GM21529 (cell line): ENCODE measurements around the gene RETREG2.

ENCODE experiments used
- ATAC-seq: cut with Tn5 transposase; IDR thresholded peaks from one replicate; pipeline ENCODE4 v1.9.1; 2021; ENCODE audit not compliant: unreplicated experiment

The RETREG2 gene, protein sequence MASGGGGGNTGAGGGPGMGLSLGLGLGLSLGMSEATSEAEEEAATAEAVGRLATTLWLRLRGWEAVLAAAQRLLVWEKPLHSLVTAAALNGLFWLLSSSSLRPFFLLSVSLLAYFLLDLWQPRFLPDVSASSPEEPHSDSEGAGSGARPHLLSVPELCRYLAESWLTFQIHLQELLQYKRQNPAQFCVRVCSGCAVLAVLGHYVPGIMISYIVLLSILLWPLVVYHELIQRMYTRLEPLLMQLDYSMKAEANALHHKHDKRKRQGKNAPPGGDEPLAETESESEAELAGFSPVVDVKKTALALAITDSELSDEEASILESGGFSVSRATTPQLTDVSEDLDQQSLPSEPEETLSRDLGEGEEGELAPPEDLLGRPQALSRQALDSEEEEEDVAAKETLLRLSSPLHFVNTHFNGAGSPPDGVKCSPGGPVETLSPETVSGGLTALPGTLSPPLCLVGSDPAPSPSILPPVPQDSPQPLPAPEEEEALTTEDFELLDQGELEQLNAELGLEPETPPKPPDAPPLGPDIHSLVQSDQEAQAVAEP

DNA sequence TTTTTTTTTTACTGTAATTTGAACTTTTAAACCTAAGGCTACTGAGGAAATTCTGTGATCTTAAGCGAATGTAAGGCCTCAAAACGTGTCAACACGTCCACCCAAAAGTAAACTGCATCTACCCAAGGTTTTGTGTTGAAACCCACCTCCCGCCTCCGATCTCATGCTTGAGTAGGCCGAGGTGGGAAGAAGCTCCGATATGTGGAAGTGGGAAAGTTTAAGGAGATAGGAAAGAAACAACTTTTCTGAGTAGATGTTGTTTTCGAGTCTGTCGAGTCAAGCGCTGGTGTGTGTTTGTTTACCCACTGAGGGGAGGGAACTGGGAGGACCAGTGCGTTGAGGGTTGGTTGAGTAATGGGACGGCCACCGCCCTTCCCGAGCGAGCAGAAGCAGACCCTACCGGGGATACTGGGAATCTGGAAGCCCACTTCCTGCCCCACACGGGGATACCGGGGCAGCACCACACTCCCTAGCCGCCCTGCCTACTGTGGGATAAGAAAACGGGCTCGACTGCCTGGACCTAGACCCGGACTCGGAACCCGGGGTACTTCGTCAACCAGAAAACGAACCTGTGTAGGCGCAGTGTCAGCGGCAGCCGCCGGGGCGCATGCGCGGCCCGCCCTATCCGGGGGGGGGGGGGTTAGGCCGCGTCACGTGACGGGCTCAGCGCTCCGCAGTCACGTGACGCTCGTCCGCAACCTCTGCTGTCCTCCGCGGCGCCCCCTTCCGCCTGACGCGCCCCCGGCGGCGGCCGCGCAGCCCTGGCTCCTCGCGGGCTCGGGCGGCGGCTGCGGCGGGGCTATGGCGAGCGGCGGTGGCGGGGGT is at the start of gene RETREG2:
Gene RETREG2 (plus strand): TSS at position 724 of the 825 bp plus-strand sequence. CDS start 78 bp downstream, at position 802.
- peak; percentile 38 for ATAC-seq

DNA sequence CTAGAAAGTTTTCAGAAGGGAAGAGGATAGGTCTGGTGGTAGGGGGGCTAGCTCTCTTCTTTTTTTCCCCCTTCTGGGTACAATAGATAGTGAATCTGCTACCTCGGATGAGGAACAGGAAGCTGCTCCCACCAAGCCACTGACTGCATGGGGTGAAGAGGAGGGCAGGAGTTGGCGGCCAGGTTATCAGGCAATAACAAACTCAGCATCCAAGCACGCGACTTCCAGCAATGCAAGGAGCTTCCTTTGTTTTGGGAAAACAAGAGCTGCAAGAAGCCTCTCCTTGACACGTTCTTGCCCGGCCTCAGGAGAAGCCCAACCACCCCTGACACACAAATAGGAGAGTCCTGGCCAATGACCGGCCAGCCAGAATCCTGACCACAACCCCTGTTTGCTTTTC is 49.7 kb upstream of the RETREG2 start:
- ATAC-seq = no peak

DNA sequence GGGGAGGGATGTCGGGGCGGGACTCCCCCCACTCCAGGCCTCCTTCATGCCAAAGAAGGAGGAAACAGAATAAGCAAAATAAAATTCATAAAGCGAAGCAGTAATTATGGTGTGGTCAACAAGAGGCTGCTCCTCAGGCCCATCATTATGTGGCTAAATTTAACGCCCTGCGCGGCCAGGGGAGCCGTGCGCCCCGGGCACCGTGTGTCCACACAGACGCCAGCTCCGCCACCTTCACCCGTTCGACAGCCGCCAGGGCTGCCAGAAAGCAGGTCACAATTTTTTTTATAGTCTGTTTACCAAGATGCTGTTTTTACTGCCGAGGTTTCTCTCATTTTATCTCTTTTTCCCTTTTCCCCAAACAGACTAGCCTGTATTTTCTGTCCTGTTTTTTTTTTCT is 48.5 kb upstream of the RETREG2 start:
- ATAC-seq = no peak

DNA sequence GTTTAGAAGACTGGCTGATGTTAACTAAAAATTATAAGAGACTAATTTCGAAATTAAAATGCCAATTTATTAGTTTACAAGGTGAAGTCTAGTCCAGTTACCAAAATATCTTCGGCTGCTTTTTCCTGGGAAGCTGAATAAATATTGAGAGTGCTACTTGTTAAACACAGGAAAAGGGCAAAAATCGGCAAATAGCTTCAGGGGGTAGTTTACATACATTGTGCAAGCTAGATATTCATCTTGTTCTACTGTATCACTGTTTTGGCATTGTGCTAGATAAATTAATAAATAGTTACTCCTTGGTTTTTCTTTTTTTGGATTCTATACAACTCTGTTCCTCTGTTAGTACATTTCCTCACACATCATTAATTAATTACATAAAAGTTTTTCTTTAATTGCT is 46.7 kb upstream of the RETREG2 start:
- ATAC-seq = no peak

DNA sequence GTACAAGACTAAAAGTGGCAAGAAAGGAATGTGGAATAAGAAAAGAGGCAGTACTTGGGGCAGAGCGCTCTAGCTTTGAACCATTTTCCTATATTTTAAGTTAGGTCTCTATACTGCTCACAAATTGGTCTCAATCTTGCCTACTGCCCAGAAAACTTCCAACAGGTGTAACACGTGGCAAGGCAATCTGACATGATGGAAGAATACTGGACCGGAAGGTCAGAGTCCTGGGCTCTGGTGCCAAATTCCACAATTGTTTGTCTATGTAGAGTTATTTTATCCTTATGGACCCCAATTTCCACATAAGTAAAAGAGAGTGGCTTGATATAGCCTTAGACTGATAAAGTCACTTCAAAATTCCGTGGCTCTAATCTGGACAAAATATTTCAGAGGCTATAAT is 46.3 kb upstream of the RETREG2 start:
- ATAC-seq = no peak

DNA sequence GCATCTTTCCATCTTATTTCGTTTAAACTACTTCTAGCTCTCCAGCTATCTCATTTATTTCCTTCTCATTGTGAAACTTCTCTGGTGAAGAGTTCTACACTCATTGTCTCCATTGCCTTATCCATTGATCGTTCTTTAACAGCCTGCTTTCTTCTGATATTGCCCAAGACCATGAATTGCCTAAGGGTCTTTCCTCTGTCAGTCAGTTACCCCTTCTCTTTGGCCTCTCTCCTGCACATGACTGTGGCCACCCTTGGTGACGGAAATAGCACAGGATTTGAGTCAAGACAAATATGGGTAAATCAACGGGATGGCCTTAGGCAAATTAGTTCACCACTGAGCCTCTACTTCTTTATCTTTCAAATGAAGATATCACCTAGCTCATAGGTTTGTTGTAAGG is 44.1 kb upstream of the RETREG2 start:
- ATAC-seq = no peak

DNA sequence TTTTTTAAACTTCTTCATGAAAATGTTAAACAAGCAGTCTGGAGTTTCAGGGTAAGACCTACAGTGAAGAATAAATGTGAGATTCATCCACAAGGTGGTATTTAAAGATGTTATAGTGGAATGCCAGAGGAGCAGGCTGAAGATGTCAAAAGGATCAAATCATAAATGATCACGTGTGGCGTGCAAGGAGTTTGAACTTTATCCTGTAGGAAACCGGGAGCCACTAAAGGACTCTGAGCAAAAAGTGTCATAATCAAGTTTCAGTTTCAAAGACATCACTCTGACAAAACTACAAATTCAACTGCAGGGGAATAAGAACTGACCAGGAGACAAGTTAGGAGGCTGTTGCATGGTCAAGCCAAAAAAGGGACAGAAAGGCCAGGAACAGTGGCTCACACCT is 37.4 kb upstream of the RETREG2 start:
- no peak for ATAC-seq

DNA sequence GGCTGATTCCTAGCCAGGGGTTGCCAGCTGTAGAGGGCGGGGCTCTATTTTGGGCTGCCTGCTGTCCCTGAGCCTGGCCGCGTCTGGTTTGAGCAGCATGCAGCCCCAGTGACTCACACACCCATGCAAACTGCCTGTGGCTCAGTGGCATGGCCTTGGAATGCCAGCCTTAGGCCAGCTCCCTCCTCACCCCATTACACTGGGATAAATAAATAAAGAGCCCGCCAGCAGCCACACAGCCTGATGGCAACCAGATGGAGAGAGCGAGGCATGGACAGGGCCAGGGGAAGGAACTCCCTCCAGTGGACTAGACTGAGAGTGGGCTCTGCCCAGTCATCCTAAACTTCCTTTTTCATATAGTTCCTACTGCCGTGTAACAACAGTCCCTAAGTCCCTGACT is 35.7 kb upstream of the RETREG2 start:
- no peak for ATAC-seq

DNA sequence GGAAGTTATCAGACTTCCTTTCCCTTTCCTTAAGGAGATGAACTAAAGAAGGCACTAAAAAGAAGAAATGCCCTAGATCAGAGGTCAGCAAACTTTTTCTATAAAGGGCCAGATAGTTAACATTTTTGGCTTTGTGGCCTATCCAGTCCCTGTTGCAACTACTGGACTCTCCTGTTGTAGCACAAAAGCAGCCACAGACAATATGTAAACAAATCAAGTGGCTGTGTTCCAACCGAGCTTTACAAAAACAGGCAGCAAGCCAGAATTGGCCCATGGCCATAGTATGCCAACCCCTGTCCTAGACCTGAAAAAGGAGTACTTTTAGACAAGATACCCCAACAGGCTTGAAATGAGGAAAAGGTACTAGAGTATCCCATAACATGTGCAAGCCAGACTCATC is 28.4 kb upstream of the RETREG2 start:
- ATAC-seq = no peak

DNA sequence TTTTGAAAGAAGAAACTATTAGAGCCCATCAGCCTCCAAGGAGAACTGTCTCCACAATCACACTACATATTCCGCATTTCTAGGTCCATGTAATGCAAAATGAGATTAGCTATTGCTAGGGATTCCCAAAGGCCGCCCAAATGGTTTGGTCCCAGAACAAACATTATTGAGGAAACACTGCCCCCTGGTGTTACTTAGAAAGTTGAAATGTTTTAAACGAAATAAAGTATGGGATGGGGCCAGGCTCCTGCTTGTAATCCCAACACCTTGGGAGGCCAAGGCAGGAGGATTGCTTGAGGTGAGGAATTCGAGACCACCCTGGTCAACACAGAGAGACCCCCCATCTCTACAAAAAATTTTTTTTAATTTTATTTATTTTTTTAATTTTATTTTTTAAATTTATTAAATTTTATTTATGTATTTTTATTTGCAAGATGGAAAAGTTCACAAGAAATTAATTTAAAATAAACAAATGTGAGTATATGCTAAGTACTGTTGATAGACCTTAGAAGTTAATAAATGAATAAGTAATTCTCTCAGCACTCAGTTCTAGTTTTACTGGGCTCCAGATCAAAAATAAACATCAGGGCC is 22.9 kb upstream of the RETREG2 start:
- ATAC-seq = no peak

DNA sequence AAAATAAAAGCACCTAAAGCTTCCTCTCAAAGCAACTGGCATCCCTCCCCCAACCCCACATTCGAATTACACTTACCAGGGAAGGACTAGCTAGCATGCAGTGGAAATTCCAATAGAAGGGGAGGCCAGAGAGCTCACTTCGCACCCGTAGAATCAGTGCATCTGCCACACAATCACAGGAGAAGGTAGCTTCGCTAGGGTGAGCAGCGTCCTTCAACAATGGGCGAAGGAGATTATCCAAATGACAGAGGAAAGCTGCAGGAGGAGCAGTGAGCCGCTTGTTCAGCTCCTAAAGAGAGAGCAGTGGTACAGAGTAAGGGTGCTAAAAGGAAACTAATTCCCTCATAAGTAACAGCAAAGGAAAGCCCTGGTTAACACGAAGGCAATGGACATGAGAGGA is 20.7 kb upstream of the RETREG2 start:
- ATAC-seq = no peak

DNA sequence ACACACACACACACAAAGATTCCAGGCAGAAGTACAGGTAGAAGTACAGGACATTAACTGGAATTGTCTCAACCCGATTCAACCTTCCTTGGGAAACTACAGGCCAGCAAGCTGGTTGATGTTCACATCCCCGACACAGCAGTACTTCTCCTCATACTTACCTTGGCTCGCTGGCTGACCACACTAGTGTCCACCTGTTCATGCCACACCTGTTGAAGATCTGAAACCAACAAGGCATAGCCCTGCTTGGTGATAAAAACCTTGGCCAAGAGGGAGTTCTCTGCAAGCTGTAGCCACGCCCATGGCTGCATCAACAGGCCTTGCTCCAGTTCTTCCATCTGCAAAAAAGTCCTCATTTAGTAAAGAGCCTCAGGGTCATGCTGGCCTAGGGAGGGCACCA is 20.1 kb upstream of the RETREG2 start:
- ATAC-seq = no peak

DNA sequence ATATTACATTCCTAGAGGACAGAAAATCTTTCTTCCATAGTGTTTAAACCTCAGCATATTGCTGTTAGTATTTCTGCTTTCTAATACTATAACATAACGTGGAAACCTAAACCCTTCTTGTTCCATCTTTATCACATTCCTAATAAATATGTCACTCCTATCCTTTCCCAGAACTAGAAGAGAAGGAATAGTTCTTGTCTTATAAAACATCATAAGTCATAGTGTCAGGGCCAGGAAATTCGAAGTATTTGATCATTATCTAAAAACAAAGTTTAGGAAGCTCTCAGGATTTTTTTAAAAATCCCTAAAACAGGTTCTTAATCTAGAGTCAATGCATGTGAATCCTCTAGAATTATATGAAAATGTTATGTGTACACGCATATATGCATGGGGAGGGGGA is 19.5 kb upstream of the RETREG2 start:
- ATAC-seq = no peak

DNA sequence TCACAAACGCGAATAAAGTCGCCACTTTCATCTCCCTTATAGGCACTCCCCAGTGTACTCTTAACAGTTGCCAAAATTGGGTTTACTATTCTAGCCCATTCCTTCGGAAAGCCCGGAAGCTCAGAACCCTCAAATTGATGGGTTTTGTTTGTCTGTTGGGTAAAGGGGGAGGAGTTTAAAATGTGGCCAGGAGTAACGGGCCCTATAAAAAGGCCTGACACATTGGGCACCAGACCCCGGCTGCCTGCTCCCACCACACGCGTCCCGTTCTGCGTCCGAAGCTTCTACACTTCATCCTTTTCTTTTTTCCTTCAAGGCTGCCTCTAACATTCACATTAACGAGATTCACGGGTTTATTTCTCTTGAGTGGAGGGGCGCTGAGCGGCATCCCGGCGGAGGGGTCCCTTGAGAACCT is 18.3 kb upstream of the RETREG2 start:
- ATAC-seq = peak; percentile 1

DNA sequence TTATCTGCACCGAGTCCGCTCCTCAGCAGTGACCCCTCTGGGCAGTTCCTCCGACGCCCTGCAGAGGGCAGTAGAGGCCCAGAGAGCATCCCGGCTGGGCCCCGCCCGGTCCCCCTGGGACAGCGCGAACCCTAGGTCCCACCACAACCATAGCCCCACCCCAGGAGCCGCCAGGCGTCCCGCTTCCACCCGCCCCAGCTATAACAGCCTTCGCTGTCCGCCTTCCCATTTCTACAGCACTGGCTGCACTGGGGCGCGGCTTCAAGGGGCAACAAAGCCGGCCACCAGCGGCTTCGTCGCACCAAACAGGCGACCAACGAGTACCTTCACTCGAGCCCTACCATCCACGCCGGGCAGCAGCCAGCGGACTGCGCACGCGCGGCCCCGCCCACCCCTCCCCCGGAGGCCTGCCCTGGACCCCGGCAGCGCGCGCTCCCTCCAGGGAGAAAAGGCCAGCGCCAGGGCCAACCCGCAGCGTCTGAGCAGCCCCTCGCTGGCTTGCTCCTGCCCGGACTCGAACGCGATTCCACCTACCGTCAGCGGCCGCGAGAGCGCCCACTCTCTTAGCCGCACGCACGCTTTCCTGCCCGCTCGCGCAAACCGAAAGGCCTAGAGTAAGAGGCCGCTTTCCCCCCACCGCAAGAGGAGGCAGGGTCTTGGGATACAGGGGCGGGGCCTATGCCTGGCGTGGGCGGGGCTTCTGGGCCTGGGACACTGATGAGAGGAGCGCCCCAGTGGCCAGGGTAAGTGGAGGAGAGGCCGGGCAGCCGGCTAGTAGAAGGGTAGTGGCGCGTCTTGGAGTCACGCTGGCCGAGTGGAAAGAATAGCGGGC is 17.7 kb upstream of the RETREG2 start, which contains the start of gene NHEJ1:
Gene NHEJ1 (minus strand): TSS at position 630 of the 832 bp plus-strand sequence. CDS start 2,453 bp downstream, outside the sequence.
- peak; percentile 90 for ATAC-seq

DNA sequence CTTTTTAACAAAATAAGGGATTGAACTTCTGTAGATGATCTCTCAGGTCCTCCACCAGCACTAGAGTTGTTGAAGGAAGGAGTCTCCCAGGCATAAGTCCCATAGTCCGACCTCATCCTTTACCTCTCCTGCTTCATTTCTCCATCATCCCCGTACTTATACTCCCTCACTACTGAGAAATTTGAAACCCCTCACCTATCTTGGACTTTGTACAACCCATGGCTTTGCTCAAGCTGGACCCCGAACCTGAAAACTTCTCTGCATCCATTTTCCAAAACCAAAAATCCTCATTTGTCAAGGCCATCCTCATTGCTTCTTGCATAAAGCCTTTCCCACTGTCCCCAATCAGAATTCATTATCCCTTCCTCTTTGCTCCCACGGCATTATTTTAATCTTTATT is 17.0 kb upstream of the RETREG2 start:
- ATAC-seq = no peak

DNA sequence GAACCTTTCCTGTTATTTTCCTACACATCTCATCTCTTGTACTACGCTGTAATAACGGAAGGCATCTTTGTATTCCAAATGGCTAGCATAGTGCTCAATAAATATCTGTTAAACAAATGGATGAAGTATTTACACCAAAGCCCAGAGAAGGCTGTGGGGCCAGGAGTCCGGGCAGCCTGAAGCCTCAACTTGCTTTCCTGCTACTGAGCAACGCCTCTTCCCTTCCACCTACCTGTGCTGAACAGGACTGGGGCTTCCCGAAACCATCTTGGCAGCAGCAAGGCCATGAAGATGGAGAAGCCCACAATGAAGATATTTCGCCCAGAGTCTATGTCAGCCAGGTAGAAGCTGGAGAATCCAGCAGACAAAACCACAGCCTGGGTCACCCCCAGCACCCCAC is 14.9 kb upstream of the RETREG2 start:
- ATAC-seq = no peak

DNA sequence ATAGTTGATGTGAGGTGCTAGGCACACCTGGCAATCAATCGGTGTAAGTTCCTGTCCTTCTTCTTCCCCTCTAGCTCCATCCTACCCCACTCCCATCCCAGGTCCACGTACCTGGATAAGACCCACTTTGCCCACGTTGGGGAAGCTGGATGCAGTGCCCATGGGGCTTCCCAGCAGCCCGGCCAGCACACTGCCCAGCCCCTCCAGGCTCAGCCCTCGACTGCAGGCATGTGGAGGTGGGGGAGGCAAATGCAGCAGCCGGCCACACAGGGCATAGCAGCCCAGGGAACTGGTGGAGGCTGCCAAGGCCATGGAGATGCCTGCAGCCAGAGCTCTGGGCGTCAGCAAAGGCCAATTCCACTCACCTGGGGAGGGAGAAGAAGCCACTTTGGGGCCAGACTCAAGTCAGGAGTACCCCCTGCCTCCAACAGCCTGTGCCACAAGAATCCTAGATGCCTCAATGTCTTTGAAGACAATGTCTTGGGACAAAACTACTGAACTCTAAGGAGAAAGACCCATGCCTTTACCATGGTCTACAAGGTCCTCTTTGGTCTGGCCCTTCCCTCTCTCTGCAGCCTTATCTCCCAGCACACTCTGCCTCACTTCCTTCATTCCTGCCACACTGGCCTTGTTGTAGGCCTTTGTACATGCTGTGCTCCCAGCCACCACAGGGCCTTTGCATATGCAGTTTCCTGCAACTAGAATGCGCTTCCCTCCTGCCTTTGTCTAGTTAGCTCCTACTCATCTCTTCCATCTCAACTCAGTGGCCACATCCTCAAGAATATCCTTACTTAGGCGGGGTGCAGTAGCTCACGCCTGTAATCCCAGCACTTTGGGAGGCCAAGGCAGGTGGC is 12.8 kb upstream of the RETREG2 start:
- ATAC-seq = no peak

DNA sequence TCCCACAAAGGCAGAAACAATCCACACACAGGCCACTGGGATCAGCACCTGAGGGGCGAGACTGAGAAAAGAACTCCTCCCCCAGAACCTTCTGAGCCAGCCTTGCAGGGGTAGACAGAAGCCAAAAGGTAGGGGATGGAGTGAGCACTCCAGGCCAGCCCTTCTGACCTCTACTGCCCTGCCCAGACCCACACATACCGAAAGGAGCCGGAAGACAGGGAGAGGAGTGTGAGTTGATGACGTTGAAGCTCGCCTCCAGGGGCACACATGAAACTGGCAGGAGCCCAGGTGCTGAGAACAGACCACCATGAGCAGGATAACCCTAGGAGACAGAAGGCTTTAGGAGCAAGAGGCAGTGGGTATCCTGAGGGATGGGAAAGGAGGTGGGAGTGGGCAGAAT is 10.1 kb upstream of the RETREG2 start:
- no peak for ATAC-seq

DNA sequence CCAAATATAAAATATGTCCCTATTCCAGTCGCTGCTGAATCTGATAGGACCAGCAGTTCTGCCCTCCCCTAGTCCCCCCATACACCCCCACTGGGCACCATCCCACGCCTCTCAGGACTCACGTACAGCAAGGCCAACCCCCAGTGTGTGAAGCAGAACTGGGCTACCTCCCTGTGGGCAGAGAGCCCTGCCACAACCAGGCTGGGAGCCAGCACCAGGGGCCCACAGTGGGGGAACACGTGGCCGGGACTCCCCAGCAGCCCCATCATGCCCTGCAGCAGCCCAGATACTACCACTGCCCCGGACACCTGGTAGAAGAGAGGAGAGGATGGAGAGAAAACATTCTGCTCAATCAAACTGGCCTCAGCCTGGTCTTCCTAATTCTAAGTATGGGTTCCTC is 9.5 kb upstream of the RETREG2 start:
- no peak for ATAC-seq
